CD8-positive, alpha-beta memory T cell (primary cell): ENCODE measurements around the gene POU3F2. TPM values are rescaled to one million over a fixed set of nuclear protein-coding genes. Genes with fewer than 3 reads are reported as not detected.
A peak's percentile ranks its signal among the peaks of the same experiment; 100 is the strongest.

Source experiments
- CTCF ChIA-PET: fragments of 350-600 bp; sonication (Branson Sonifier 250); formaldehyde crosslinking; loops from one replicate; lab custom pipeline; 2021; ENCODE audit warnings: antibody characterized with exemption; lab: Charles Lee
- POLR2A ChIA-PET: fragments of 350-600 bp; sonication (Branson Sonifier 250); formaldehyde crosslinking; loops from one replicate; lab custom pipeline; 2021; ENCODE audit warnings: antibody characterized with exemption; lab: Charles Lee
- DNase-seq, 5 donors: peaks; one replicate each; pipeline versions ENCODE4 v3.0.0 to v3.0.0-alpha.2; 2020 to 2022; ENCODE audit warnings: mixed read lengths in 1 of 5
- H3K27ac ChIP-seq: one replicate; pipeline ENCODE4 v1.7.0; 2013; ENCODE audit warnings: low read depth, mild to moderate bottlenecking, low read length, moderate library complexity
- H3K27me3 ChIP-seq: 2 replicates; pipeline ENCODE4 v1.7.0; 2013; ENCODE audit warnings: low read length, mild to moderate bottlenecking; ENCODE audit not compliant: insufficient read depth, poor library complexity, severe bottlenecking
- H3K36me3 ChIP-seq: 2 replicates; pipeline ENCODE4 v1.7.0; 2013; ENCODE audit warnings: mild to moderate bottlenecking, low read length, moderate library complexity; ENCODE audit not compliant: insufficient read depth
- H3K4me1 ChIP-seq: 2 replicates; pipeline ENCODE4 v1.7.0; 2013; ENCODE audit warnings: mild to moderate bottlenecking, low read length, moderate library complexity; ENCODE audit not compliant: insufficient read depth
- H3K4me3 ChIP-seq: 2 replicates; pipeline ENCODE4 v1.7.0; 2013; ENCODE audit warnings: mild to moderate bottlenecking, low read length
- H3K9me3 ChIP-seq: 2 replicates; pipeline ENCODE4 v1.7.0; 2013; ENCODE audit warnings: mild to moderate bottlenecking, low read length
- H3K27ac Mint-ChIP-seq, 8 donors: one replicate each; pipeline ENCODE4 v1.8.0; 2020 to 2021; ENCODE audit warnings: mixed read lengths in 8 of 8, mild to moderate bottlenecking in 6 of 8, inconsistent platforms in 3 of 8, moderate library complexity in 3 of 8
- H3K27me3 Mint-ChIP-seq, 2 donors: one replicate each; pipeline ENCODE4 v1.8.0; 2020 to 2021; ENCODE audit warnings: mixed read lengths in 2 of 2, mild to moderate bottlenecking in 1 of 2, moderate library complexity in 1 of 2
- H3K36me3 Mint-ChIP-seq, 3 donors: one replicate each; pipeline ENCODE4 v1.8.0; 2020 to 2021; ENCODE audit warnings: mixed read lengths in 3 of 3, inconsistent platforms in 1 of 3, mild to moderate bottlenecking in 1 of 3
- H3K4me1 Mint-ChIP-seq, 3 donors: one replicate each; pipeline ENCODE4 v1.8.0; 2020 to 2021; ENCODE audit warnings: mixed read lengths in 3 of 3, inconsistent platforms in 1 of 3, mild to moderate bottlenecking in 1 of 3
- H3K4me3 Mint-ChIP-seq, 7 donors: one replicate each; pipeline ENCODE4 v1.8.0; 2020 to 2021; ENCODE audit warnings: mixed read lengths in 7 of 7, mild to moderate bottlenecking in 6 of 7, moderate library complexity in 4 of 7, inconsistent platforms in 2 of 7
- H3K9me3 Mint-ChIP-seq, 5 donors: one replicate each; pipeline ENCODE4 v1.8.0; 2020 to 2022; ENCODE audit warnings: mixed read lengths in 5 of 5, mild to moderate bottlenecking in 3 of 5, moderate library complexity in 2 of 5, inconsistent platforms in 1 of 5
- polyA plus RNA-seq: library from polyadenylated mRNA; unstranded; fragments of 300-500 nt; fragmentation: Illumina TruSeq; gene quantifications from one replicate; pipeline ENCODE4 v1.2.3, GENCODE V29; 2021
- total RNA-seq, 2 experiments: library from RNA; stranded (reverse); gene quantifications; one replicate each; pipeline ENCODE4 v1.2.3, GENCODE V29; 2021

Gene POU3F2
- total and polyA plus RNA-seq, 3 experiments from 2014 or later, result not detected

DNA sequence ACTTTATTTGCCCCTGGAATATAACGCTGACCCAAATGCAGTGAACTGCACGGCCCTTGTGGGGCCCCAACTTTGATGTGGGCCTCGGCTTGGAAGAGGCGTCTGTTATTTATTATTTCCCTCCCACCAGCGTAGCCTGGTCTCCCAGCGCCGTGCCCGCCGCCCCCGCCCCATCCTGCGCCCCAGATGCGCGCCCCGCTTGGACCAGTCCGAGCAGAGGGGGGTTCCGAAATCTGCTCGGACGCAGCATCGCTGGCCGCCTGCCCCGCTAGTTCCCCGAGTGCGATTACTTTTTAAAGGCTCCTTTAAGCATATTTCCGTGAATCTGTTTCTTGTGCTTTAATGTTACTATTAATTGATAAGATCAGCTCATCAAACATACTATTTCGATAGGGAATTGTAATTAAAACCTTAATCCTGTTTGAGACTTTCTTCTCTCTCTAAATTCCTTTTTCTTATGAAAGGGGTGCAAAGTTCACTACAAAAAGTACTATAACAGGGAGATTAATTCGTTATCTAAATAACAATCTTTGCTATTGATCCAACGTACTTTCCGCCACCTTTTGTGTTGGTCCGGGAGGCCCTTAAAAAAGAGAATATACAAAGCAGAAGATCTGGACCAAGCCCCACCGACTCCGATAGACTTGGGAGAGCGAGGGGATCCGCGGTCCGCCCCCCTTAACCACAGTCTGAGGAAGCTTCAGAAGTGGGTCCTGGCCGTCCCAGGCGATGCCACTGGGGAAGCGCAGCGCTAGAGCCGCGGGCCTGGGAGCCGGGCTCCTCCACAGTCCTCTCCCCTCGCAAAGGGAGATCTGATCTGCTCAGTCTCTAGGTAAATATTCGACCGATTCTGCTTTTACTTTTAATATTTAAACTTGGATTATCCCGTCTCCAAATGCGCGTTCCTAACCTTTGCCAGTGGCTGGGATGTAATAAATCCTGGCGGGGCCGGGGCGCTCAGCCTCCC, 10.2 kb downstream of the POU3F2 start:
- ChIA-PET POLR2A (no interaction called here), CTCF (interaction anchor here (1.3 kb wide), 1 partner anchor 8 kb away, joined by 7 read pairs; no protein-coding TSS in a partner anchor)
- peak overlapping the region in 2 of 8 donors; percentile 4 to 11 for H3K27ac Mint-ChIP-seq
- H3K27me3 Mint-ChIP-seq, result peaks cover 74 to 87% of the 10 kb centered on the region in 2 donors
- H3K4me3 ChIP-seq, result no peak overlapping the region
- no peaks in the 10 kb centered on the region for H3K36me3 ChIP-seq
- peak overlapping the region; percentile 10 to 73 (median 51) for H3K4me3 Mint-ChIP-seq
- peaks cover 19 to 36% (median 20%) of the 10 kb centered on the region in 3 donors for H3K4me1 Mint-ChIP-seq
- H3K4me1 ChIP-seq, result peaks cover 11% of the 10 kb centered on the region
- H3K27ac ChIP-seq, result no peak overlapping the region
- no peaks in the 10 kb centered on the region for H3K36me3 Mint-ChIP-seq
- peaks cover 85% of the 10 kb centered on the region for H3K27me3 ChIP-seq
- H3K9me3 ChIP-seq, result no peaks in the 10 kb centered on the region
- H3K9me3 Mint-ChIP-seq, result peaks cover 0 to 5% (median 0%) of the 10 kb centered on the region in 5 donors
- DNase-seq, result no peak

DNA sequence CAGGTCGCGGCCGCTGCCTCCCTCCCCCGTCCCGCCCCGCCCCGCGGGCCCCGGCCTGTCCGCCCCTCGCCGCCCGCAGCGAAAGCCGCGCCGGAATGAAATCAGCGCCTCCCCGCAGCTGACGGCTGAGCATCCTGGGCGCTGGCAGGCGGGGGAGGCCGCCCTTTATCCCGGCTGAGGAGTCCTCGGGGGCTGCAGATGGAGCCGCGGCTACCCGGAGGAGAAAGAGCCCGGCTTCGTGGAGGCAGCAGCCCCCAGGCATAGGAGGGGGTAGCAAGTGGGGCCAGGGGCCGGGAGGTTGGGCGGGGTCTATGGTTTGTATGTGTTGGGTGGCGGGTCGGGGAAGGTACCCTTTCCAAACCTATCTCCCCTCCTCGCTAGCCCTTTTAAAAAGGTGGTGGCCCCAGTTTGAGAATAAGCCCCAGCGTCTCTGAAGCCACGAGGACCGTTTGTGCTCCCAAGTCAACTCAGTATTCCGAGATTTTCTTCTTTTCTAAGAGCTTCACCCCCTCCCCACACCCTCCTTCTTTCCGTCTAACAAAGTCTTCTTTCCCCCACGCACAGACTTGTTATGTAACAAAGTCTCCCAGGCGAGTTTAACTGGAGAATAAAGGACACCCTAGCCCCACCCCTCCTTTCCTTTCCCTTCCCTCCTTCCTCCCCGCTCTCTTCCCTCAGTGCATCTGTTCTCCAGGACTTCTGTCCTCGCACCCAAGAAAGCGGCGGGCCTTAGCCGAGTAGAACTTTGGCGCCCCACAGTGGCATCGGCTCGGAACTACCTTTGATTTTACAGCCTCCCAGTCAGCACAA, 11.0 kb downstream of the POU3F2 start:
- POLR2A ChIA-PET, result no interaction called here

DNA sequence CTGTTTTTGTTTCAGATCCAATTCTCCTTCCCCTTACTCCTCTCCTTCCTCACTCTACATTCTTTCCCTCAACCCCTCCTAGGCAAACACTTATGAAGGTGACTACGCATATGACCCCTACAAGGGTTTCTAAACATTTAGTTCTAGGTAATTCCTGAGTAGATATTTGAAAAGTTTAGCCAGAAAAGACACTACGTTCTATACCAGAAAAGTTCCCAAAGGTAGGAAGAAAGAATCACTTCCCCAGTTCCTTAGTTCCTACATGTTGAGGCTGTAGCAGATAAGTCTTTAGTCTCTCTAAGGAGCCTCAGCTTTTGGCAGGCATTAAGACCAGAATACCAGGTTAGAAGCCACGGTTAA, 11.6 kb downstream of the POU3F2 start:
- no peak overlapping the region for H3K4me3 ChIP-seq
- no peak overlapping the region for H3K27ac ChIP-seq
- peaks cover 11% of the 10 kb centered on the region for H3K4me1 ChIP-seq
- Mint-ChIP-seq H3K9me3 (peaks cover 0 to 4% (median 0%) of the 10 kb centered on the region in 5 donors), H3K4me3 (peak overlapping the region; percentile 7 to 95 (median 73)), H3K27me3 (peaks cover 70 to 84% of the 10 kb centered on the region in 2 donors), H3K4me1 (peaks cover 19 to 36% (median 20%) of the 10 kb centered on the region in 3 donors), H3K27ac (peak overlapping the region in 2 of 8 donors; percentile 2 to 89), H3K36me3 (no peaks in the 10 kb centered on the region)
- H3K36me3 ChIP-seq, result no peaks in the 10 kb centered on the region
- POLR2A ChIA-PET, result no interaction called here
- CTCF ChIA-PET, result interaction anchor here (1.0 to 1.3 kb wide), 2 partner anchors 9 to 17 kb away, joined by 3 to 7 read pairs; no protein-coding TSS in a partner anchor
- H3K9me3 ChIP-seq, result no peaks in the 10 kb centered on the region
- H3K27me3 ChIP-seq, result peaks cover 74% of the 10 kb centered on the region
- DNase-seq, result no peak

More for the DNA sequence above, 11.0 kb downstream of the POU3F2 start:
- Mint-ChIP-seq H3K9me3 (peaks cover 0 to 5% (median 0%) of the 10 kb centered on the region in 5 donors), H3K4me1 (peaks cover 19 to 36% (median 20%) of the 10 kb centered on the region in 3 donors), H3K36me3 (no peaks in the 10 kb centered on the region), H3K27ac (peak overlapping the region in 2 of 8 donors; percentile 2 to 89), H3K27me3 (peaks cover 74 to 87% of the 10 kb centered on the region in 2 donors), H3K4me3 (peak overlapping the region; percentile 7 to 95 (median 73))
- CTCF ChIA-PET, result interaction anchor here (0.6 to 1.3 kb wide), 2 partner anchors 9 to 1348 kb away, joined by 4 to 7 read pairs; no protein-coding TSS in a partner anchor
- Histone ChIP-seq H3K36me3 (no peaks in the 10 kb centered on the region), H3K4me3 (no peak overlapping the region), H3K27me3 (peaks cover 76% of the 10 kb centered on the region), H3K4me1 (peaks cover 11% of the 10 kb centered on the region), H3K27ac (no peak overlapping the region), H3K9me3 (no peaks in the 10 kb centered on the region)
- DNase-seq, result peak; percentile 42 to 71 (median 48)

DNA sequence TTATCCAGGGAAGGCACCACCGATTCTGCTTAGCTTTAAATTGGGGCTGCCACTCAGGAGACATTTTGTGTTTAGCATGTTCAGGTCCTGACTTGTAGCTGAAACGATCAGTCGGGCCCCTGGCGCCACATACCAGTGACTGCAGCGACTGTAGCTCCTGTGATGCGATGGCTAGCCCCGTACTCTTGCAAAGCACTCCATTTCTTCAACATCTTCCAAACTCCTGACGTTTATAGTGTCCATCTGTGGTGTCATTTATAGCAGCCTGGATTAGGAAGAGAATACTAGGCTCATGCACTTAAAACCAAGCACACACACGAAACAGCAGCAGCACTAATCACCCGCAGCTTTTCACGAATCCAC, 13.0 kb downstream of the POU3F2 start:
- peaks cover 19 to 34% (median 20%) of the 10 kb centered on the region in 3 donors for H3K4me1 Mint-ChIP-seq
- no peaks in the 10 kb centered on the region for H3K36me3 Mint-ChIP-seq
- ChIA-PET CTCF (no interaction called here), POLR2A (no interaction called here)
- no peaks in the 10 kb centered on the region for H3K36me3 ChIP-seq
- peak overlapping the region in 1 of 8 donors; percentile 5 for H3K27ac Mint-ChIP-seq
- H3K4me1 ChIP-seq, result peaks cover 11% of the 10 kb centered on the region
- no peak overlapping the region for H3K4me3 ChIP-seq
- H3K4me3 Mint-ChIP-seq, result no peak overlapping the region
- H3K27me3 ChIP-seq, result peaks cover 62% of the 10 kb centered on the region
- DNase-seq, result no peak
- H3K9me3 ChIP-seq, result no peaks in the 10 kb centered on the region
- peaks cover 60 to 73% of the 10 kb centered on the region in 2 donors for H3K27me3 Mint-ChIP-seq
- H3K27ac ChIP-seq, result no peak overlapping the region
- H3K9me3 Mint-ChIP-seq, result peaks cover 0 to 4% (median 0%) of the 10 kb centered on the region in 5 donors

DNA sequence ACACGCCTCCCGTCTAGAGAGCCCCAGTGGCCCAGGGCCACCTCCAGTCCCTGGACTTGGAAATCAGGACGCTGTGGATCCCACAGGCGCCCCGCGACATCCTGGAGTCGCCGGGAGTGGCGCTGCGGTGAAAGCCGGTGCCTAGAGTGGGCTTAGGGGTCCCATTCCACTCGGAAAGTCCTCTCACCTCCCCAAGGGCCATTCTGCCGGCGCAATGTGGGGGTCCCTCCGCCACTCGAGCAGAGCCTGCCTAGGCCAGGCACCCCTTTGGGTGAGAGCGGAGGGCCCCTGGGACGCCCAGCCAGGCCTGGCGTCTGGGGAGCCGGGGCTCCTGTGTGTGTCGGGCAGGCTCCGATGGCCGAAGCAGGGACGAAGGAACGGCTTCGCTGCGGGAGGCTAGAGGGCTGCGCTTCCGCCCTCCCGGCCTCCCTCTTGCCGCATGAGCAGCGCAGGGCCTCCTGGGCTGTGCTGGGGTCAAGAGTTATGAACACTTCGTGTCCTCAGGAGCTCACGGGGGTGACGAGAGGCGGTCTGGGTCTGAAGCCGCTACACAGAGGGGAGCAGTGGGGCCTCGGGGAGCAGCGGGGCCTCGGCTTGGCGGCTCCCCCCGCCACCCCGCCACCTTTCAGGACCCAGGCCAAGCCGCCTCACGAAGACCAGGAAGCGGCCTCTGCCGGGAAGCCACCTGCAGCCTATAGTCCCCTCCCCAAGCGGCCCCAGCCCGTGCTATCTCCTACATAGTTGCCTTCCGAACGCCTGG, 13.6 kb downstream of the POU3F2 start:
- Histone ChIP-seq H3K36me3 (no peaks in the 10 kb centered on the region), H3K27ac (no peak overlapping the region), H3K4me3 (no peak overlapping the region), H3K9me3 (no peaks in the 10 kb centered on the region), H3K27me3 (peaks cover 57% of the 10 kb centered on the region), H3K4me1 (peaks cover 11% of the 10 kb centered on the region)
- CTCF ChIA-PET, result no interaction called here
- Mint-ChIP-seq H3K27me3 (peaks cover 55 to 69% of the 10 kb centered on the region in 2 donors), H3K4me1 (peaks cover 19 to 31% (median 20%) of the 10 kb centered on the region in 3 donors), H3K4me3 (no peak overlapping the region), H3K36me3 (no peaks in the 10 kb centered on the region), H3K9me3 (peaks cover 0 to 2% (median 0%) of the 10 kb centered on the region in 5 donors), H3K27ac (peak overlapping the region in 1 of 8 donors; percentile 5)
- no peak for DNase-seq
- POLR2A ChIA-PET, result no interaction called here

DNA sequence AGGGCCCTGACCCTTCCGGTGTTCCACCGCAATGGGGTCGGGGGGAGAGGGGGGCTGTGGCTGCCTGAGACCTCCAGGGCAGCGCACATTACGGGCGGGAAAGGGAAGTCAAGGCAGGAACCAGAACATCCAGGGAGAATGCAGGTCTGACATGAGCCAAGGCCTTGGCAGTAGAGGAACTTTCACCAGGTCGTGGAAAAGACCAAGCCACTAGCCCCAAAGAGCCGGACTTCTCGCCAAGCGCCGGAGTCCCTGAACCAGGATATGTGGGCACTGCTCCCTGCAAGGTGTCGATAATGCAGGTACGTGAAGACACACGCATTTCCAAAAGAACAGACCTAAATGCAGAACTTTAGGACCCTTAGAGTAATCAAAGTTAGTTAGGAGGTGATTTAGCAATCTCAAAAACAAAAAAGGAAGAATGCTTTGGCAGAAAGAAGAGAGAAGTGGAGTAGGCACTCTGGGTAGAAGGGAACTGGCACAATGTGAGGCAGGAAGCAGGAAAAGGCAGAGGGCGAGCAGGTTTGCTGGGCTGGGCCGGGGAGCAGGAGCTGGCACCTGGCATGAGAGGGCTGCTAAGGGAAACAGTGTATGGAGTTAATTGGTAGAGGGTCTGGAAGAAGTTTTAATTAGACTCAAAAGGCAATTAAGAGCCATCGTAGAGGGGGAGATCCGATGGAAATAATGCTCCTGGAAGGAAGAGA, 14.3 kb downstream of the POU3F2 start:
- CTCF ChIA-PET, result no interaction called here

DNA sequence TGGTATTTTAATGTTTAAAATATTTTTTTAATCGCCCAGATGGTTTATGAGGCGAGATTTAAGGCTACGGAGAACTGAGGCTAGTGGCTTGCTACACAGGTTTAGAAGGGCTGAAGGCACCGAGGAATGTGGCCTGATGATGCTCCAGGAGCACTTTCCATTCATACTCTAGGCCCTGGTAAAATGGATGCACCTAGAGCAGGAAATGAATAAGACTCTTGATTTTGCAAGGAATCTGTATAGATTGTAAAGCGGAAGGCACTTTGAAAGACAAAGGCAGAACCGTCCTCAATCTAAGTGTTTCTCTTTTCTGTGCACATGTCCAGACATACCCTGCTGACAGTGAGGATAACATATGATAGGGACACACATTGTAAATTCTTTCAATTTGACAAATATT, 30.1 kb downstream of the POU3F2 start:
- Histone ChIP-seq H3K36me3 (no peaks in the 10 kb centered on the region), H3K4me3 (no peak overlapping the region), H3K27me3 (no peaks in the 10 kb centered on the region), H3K9me3 (no peaks in the 10 kb centered on the region), H3K4me1 (no peaks in the 10 kb centered on the region), H3K27ac (no peak overlapping the region)
- no peak for DNase-seq
- H3K4me1 Mint-ChIP-seq, result no peaks in the 10 kb centered on the region
- H3K4me3 Mint-ChIP-seq, result no peak overlapping the region
- POLR2A ChIA-PET, result no interaction called here
- no peak overlapping the region for H3K27ac Mint-ChIP-seq
- peaks cover 5 to 16% (median 10%) of the 10 kb centered on the region in 3 donors for H3K36me3 Mint-ChIP-seq
- H3K27me3 Mint-ChIP-seq, result no peaks in the 10 kb centered on the region
- CTCF ChIA-PET, result no interaction called here
- no peaks in the 10 kb centered on the region for H3K9me3 Mint-ChIP-seq

More for the DNA sequence above, 14.3 kb downstream of the POU3F2 start:
- H3K27me3 ChIP-seq, result peaks cover 51% of the 10 kb centered on the region
- Mint-ChIP-seq H3K36me3 (no peaks in the 10 kb centered on the region), H3K4me3 (no peak overlapping the region), H3K27me3 (peaks cover 49 to 63% of the 10 kb centered on the region in 2 donors), H3K27ac (no peak overlapping the region), H3K4me1 (peaks cover 19 to 29% (median 19%) of the 10 kb centered on the region in 3 donors), H3K9me3 (peaks cover 0 to 2% (median 0%) of the 10 kb centered on the region in 5 donors)
- peaks cover 11% of the 10 kb centered on the region for H3K4me1 ChIP-seq
- no peak for DNase-seq
- H3K9me3 ChIP-seq, result no peaks in the 10 kb centered on the region
- no peak overlapping the region for H3K4me3 ChIP-seq
- H3K27ac ChIP-seq, result no peak overlapping the region
- no peaks in the 10 kb centered on the region for H3K36me3 ChIP-seq
- POLR2A ChIA-PET, result no interaction called here
